GM23248 (cell line): ENCODE results near the gene STARD7. TPM values are rescaled to one million over a fixed set of nuclear protein-coding genes. Genes with fewer than 3 reads are reported as not detected.

ENCODE experiments used
- DNase-seq: peaks from one replicate; pipeline ENCODE4 v3.0.0-alpha.2; 2015
- H2AFZ ChIP-seq: fragments of 200-600 bp; sonication (generic); 2 replicates; pipeline ENCODE4 v1.6.1; 2016; ENCODE audit warnings: antibody characterized with exemption
- H3F3A ChIP-seq: fragments of 200-600 bp; sonication (generic); 2 replicates; pipeline ENCODE4 v1.6.1; 2016; ENCODE audit warnings: mild to moderate bottlenecking, antibody characterized with exemption, mixed run types; ENCODE audit not compliant: insufficient read depth
- H3K27ac ChIP-seq: fragments of 200-600 bp; sonication (generic); 2 replicates; pipeline ENCODE4 v1.5.1; 2016; ENCODE audit warnings: mild to moderate bottlenecking
- H3K27me3 ChIP-seq: fragments of 200-600 bp; sonication (generic); replicated peaks from 2 replicates; pipeline ENCODE4 v1.6.1; 2016; ENCODE audit warnings: mild to moderate bottlenecking; ENCODE audit not compliant: insufficient read depth
- H3K36me3 ChIP-seq: fragments of 200-600 bp; sonication (generic); 2 replicates; pipeline ENCODE4 v1.6.1; 2016; ENCODE audit warnings: low read depth, mild to moderate bottlenecking
- H3K4me1 ChIP-seq: fragments of 200-600 bp; sonication (generic); 2 replicates; pipeline ENCODE4 v1.6.1; 2016; ENCODE audit warnings: mild to moderate bottlenecking; ENCODE audit not compliant: insufficient read depth
- H3K4me2 ChIP-seq: fragments of 200-600 bp; sonication (generic); one replicate; pipeline ENCODE4 v1.6.1; 2016; ENCODE audit warnings: mild to moderate bottlenecking; ENCODE audit not compliant: unreplicated experiment
- H3K4me3 ChIP-seq: fragments of 200-600 bp; sonication (generic); 2 replicates; pipeline ENCODE4 v1.5.1; 2016; ENCODE audit warnings: mild to moderate bottlenecking
- H3K79me2 ChIP-seq: fragments of 200-600 bp; sonication (generic); 2 replicates; pipeline ENCODE4 v1.6.1; 2016; ENCODE audit warnings: mild to moderate bottlenecking; ENCODE audit not compliant: insufficient read depth
- H3K9ac ChIP-seq: fragments of 200-600 bp; sonication (generic); 2 replicates; pipeline ENCODE4 v1.6.1; 2016; ENCODE audit warnings: mild to moderate bottlenecking
- H3K9me2 ChIP-seq: fragments of 200-600 bp; sonication (generic); 2 replicates; pipeline ENCODE4 v1.6.1; 2016; ENCODE audit warnings: mixed run types, mild to moderate bottlenecking, moderate library complexity; ENCODE audit not compliant: insufficient read depth
- H3K9me3 ChIP-seq: fragments of 200-600 bp; sonication (generic); one replicate; pipeline ENCODE4 v1.6.1; 2017; ENCODE audit warnings: low read depth
- H4K20me1 ChIP-seq: fragments of 200-600 bp; sonication (generic); 2 replicates; pipeline ENCODE4 v1.6.0; 2016; ENCODE audit not compliant: insufficient read depth
- EZH2 ChIP-seq: fragments of 200-600 bp; sonication (generic); IDR thresholded peaks from 2 replicates; pipeline ENCODE4 v1.6.1; 2018; ENCODE audit warnings: antibody characterized with exemption, mild to moderate bottlenecking; ENCODE audit not compliant: insufficient read depth, poor library complexity, severe bottlenecking
- EZH2phosphoT487 ChIP-seq: fragments of 200-600 bp; sonication (generic); IDR thresholded peaks from 2 replicates; pipeline ENCODE4 v1.6.1; 2018; ENCODE audit warnings: antibody characterized with exemption, moderate library complexity, mild to moderate bottlenecking, low read depth; ENCODE audit not compliant: insufficient read depth
- WGBS, 2 experiments: methylation state at CpG; one replicate each; pipeline ENCODE4 v1.1.6; 2015 to 2017; ENCODE audit warnings: low lambda C conversion rate in 2 of 2, low coverage in 1 of 2; ENCODE audit errors: missing lambda C conversion rate in 2 of 2; 5-methylcytosine and 5-hydroxymethylcytosine counted together
- in situ Hi-C: fragments of 300-500 bp; cut with MboI; formaldehyde crosslinking; loops from 2 replicates; pipeline ENCODE4 v1.15.0; 2020
- polyA plus RNA-seq: library from polyadenylated mRNA; unstranded; fragments of >200 nt; fragmentation: Nextera tagmentation; extraction: Ambion mirVana; gene quantifications from 2 replicates; pipeline ENCODE4 v1.2.1, GENCODE V29; 2016
- total RNA-seq: library from RNA; depleted of rRNA; stranded (reverse); fragments of >200 nt; shearing (Covaris generic); gene quantifications from 2 replicates; pipeline ENCODE4 v1.2.3, GENCODE V29; 2014

The STARD7 gene
- total and polyA plus RNA-seq, 2 experiments from 2014 or later, result 93.3 to 120 TPM

DNA sequence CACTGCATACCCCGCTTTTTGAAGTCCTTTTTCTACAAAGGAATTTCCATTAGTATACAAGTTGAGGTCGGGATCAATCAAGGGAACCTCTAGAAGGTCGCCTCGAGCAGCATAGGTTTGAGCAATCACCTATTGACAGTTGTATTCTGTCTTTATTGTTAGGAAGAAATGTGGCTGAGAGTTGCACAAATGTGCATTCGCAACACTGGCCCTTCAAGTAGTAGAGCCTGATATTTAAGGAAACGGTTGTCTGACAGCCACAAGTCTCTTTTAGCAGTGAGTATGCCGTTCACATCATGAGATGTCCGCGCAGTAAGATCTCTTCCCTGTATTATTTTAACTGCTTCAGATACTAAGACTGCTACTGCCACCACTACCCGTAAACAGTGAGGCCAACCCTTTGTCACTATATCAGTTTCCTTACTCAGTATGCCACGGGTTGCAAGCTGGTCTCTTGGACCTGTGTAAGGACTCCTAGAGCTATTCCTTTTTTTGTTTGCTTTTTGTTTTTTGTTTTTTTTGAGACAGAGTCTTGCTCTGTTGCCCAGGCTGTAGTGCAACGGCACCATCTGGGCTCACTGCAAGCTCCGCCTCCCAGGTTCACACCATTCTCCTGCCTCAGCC is 10.0 kb upstream of the STARD7 start:
- H3K4me1 ChIP-seq, result no peaks in the 10 kb centered on the region
- H3K27me3 ChIP-seq, result no peaks in the 10 kb centered on the region
- in situ Hi-C loops, result no loop called here
- no peaks in the 10 kb centered on the region for H3K9me3 ChIP-seq
- no peak overlapping the region for H3K9ac ChIP-seq
- H3K4me3 ChIP-seq, result no peak overlapping the region
- 0 out of 2 replicates have a peak, but pooled peaks cover 8% of the 10 kb centered on the region for H3K79me2 ChIP-seq
- H2AFZ ChIP-seq, result no peak overlapping the region
- H4K20me1 ChIP-seq, result no peaks in the 10 kb centered on the region
- H3K9me2 ChIP-seq, result no peaks in the 10 kb centered on the region
- no peak overlapping the region for H3K4me2 ChIP-seq
- no peak overlapping the region for H3K27ac ChIP-seq
- no peak for TF ChIP-seq EZH2
- TF ChIP-seq EZH2phosphoT487, result no peak
- no peaks in the 10 kb centered on the region for H3F3A ChIP-seq
- DNase-seq, result no peak
- WGBS, 2 experiments, result 95 to 96% methylated on average over 13 of the region's 13 CpGs
- no peaks in the 10 kb centered on the region for H3K36me3 ChIP-seq

DNA sequence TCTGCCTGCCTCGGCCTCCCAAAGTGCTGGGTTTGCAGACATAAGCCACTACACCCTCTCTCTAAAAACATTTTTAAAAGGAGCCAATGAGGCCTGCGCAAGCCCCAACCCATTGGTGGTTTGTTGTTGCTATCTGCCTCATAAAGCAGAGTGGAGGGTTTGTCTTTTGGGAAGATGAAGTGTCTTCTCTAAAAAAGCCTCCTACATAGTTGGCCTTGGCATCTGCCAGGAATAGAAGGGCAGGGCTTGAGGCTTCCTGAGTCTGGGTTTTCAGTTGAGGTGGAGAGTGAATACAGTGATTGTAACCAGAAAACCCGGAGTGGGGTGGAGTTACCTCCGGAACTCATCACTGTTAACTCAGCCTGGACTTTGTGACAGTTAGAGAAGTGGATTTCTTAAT is 5.9 kb upstream of the STARD7 start:
- no peaks in the 10 kb centered on the region for H3K9me2 ChIP-seq
- no peak overlapping the region for H3K9ac ChIP-seq
- H2AFZ ChIP-seq, result no peak overlapping the region
- H3K4me2 ChIP-seq, result no peak overlapping the region
- H3F3A ChIP-seq, result no peaks in the 10 kb centered on the region
- no peak for TF ChIP-seq EZH2phosphoT487
- no peak for TF ChIP-seq EZH2
- H3K79me2 ChIP-seq, result peaks cover 36% of the 10 kb centered on the region
- H3K27me3 ChIP-seq, result no peaks in the 10 kb centered on the region
- H3K36me3 ChIP-seq, result no peaks in the 10 kb centered on the region
- no peak overlapping the region for H3K27ac ChIP-seq
- WGBS, 2 experiments, result 99 to 100% methylated on average over 4 of the region's 4 CpGs
- in situ Hi-C loops, result no loop called here
- 0 out of 2 replicates have a peak, but pooled peaks cover 7% of the 10 kb centered on the region for H3K4me1 ChIP-seq
- H3K9me3 ChIP-seq, result no peaks in the 10 kb centered on the region
- H3K4me3 ChIP-seq, result no peak overlapping the region
- DNase-seq, result no peak
- no peaks in the 10 kb centered on the region for H4K20me1 ChIP-seq

DNA sequence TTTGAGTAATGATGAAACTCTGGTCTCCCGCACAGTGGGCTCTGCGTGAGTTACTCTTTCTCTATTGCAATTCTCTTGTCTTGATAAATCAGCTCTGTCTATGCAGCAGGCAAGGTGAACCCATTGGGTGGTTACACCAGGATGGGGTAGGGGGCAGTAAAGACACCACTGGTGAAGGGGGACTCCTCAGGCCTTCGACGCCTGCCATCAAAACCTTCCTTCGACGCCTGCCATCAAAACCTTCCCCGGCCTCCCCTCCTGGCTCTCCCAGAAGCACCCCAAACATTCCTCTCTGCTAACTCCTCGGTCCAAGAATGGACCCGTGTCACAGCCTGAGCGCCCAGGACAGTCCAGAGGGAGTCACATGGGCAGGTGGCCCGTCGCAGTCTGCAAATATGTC is 4.8 kb upstream of the STARD7 start:
- H3K9ac ChIP-seq, result no peak overlapping the region
- H3K4me2 ChIP-seq, result no peak overlapping the region
- H3F3A ChIP-seq, result no peaks in the 10 kb centered on the region
- H3K79me2 ChIP-seq, result peaks cover 38% of the 10 kb centered on the region
- H3K27me3 ChIP-seq, result no peaks in the 10 kb centered on the region
- no peaks in the 10 kb centered on the region for H3K36me3 ChIP-seq
- no peak overlapping the region for H3K4me3 ChIP-seq
- 95 to 97% methylated on average over 12 of the region's 12 CpGs for WGBS, 2 experiments
- H3K4me1 ChIP-seq, result 0 out of 2 replicates have a peak, but pooled peaks cover 7% of the 10 kb centered on the region
- no peak overlapping the region for H3K27ac ChIP-seq
- no peaks in the 10 kb centered on the region for H3K9me2 ChIP-seq
- in situ Hi-C loops, result no loop called here
- H4K20me1 ChIP-seq, result no peaks in the 10 kb centered on the region
- no peaks in the 10 kb centered on the region for H3K9me3 ChIP-seq
- TF ChIP-seq EZH2, result no peak
- no peak for TF ChIP-seq EZH2phosphoT487
- no peak for DNase-seq
- H2AFZ ChIP-seq, result no peak overlapping the region

DNA sequence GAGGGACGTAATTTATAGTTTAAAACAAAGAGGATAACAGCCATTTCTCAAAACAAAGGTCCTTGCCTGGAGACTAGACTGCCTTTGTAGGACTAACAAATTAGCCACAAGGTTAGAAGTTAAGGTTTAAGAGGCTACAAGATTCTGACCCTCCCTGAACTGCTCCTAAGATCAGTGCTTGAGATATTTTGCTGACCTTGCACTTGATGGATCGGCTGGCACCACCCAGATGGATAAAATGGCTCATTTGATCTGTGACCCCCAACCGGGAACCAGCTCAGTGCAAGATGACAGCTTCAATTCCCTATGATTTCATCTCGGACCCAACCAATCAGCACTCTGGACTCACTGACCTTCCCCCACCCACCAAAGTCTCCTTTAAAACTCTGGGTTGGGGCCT is 3.7 kb upstream of the STARD7 start:
- 87% methylated on average over 4 of the region's 4 CpGs for WGBS, 2 experiments
- Histone ChIP-seq H3K27me3 (no peaks in the 10 kb centered on the region), H3K9ac (no peak overlapping the region), H3K9me2 (no peaks in the 10 kb centered on the region), H3K4me2 (no peak overlapping the region), H3K4me3 (no peak overlapping the region), H3K9me3 (no peaks in the 10 kb centered on the region), H3F3A (peaks cover 5% of the 10 kb centered on the region; the same call in 1 of the 2 replicates), H3K27ac (no peak overlapping the region), H3K79me2 (peaks cover 43% of the 10 kb centered on the region), H3K36me3 (no peaks in the 10 kb centered on the region), H3K4me1 (0 out of 2 replicates have a peak, but pooled peaks cover 7% of the 10 kb centered on the region), H4K20me1 (no peaks in the 10 kb centered on the region), H2AFZ (no peak overlapping the region)
- in situ Hi-C loops, result no loop called here
- TF ChIP-seq EZH2 (no peak), EZH2phosphoT487 (no peak)
- DNase-seq, result no peak
